Caco-2 (cell line): ENCODE results near the gene ACTRT1. TPM values are rescaled to one million over a fixed set of nuclear protein-coding genes. Genes with fewer than 3 reads are reported as not detected.

Experiments
- Bru-seq: library from RNA; stranded (reverse); fragments of 400-500 nt; gene quantifications from one replicate; lab custom pipeline; 2021; lab: Mats Ljungman, UMichigan
- BruChase-seq, 2 experiments: library from RNA; stranded (reverse); fragments of 400-500 nt; gene quantifications; one replicate each; lab custom pipeline; 2021; lab: Mats Ljungman, UMichigan
- BruUV-seq: library from RNA; stranded (reverse); fragments of 400-500 nt; replicated peaks from 2 replicates; lab custom pipeline; 2021; lab: Mats Ljungman, UMichigan
- CTCF ChIA-PET: fragments of 300-600 bp; sonication (Branson Sonifier 250); formaldehyde crosslinking; loops from one replicate; lab custom pipeline; 2022; ENCODE audit warnings: antibody characterized with exemption; lab: Charles Lee
- POLR2A ChIA-PET: fragments of 300-600 bp; sonication (Branson Sonifier 250); formaldehyde crosslinking; loops from one replicate; lab custom pipeline; 2022; ENCODE audit warnings: antibody characterized with exemption; lab: Charles Lee
- DNase-seq, 2 experiments: peaks; one replicate each; pipeline versions ENCODE4 v3.0.0 to v3.0.0-alpha.2; 2020 to 2022
- H3K27me3 ChIP-seq: replicated peaks from 2 replicates; pipeline ENCODE4 v1.6.0; 2011; ENCODE audit warnings: low read length; ENCODE audit not compliant: control insufficient read depth, insufficient read depth
- H3K36me3 ChIP-seq: 2 replicates; pipeline ENCODE4 v1.5.1; 2011; ENCODE audit warnings: low read length; ENCODE audit not compliant: control insufficient read depth, insufficient read depth
- H3K4me1 ChIP-seq: fragments of 250-450 bp; sonication (Bioruptor Pico); 2 replicates; pipeline ENCODE4 v1.5.1; 2020; ENCODE audit warnings: mild to moderate bottlenecking
- H3K4me3 ChIP-seq: 2 replicates; pipeline ENCODE4 v1.5.1; 2011; ENCODE audit warnings: low read depth, mild to moderate bottlenecking, control low read depth, low read length
- H3K9me3 ChIP-seq: fragments of 250-450 bp; sonication (Bioruptor Pico); 2 replicates; pipeline ENCODE4 v1.5.1; 2020; ENCODE audit warnings: mild to moderate bottlenecking, moderate library complexity
- H3K27ac Mint-ChIP-seq: one replicate; pipeline ENCODE4 v1.8.0; 2022; ENCODE audit warnings: mixed read lengths; ENCODE audit not compliant: unreplicated experiment
- H3K27me3 Mint-ChIP-seq: one replicate; pipeline ENCODE4 v1.8.0; 2022; ENCODE audit warnings: mixed read lengths; ENCODE audit not compliant: insufficient read depth, unreplicated experiment
- H3K36me3 Mint-ChIP-seq: one replicate; pipeline ENCODE4 v1.8.0; 2022; ENCODE audit warnings: mild to moderate bottlenecking, mixed read lengths; ENCODE audit not compliant: insufficient read depth, unreplicated experiment
- H3K4me1 Mint-ChIP-seq: one replicate; pipeline ENCODE4 v1.8.0; 2022; ENCODE audit warnings: low read depth, mixed read lengths; ENCODE audit not compliant: unreplicated experiment
- H3K4me3 Mint-ChIP-seq: one replicate; pipeline ENCODE4 v1.8.0; 2022; ENCODE audit warnings: mild to moderate bottlenecking, moderate library complexity, mixed read lengths; ENCODE audit not compliant: unreplicated experiment
- H3K9me3 Mint-ChIP-seq: one replicate; pipeline ENCODE4 v1.8.0; 2022; ENCODE audit warnings: mixed read lengths; ENCODE audit not compliant: unreplicated experiment
- intact Hi-C: fragments of 100-400 bp; cut with micrococcal nuclease; formaldehyde crosslinking; loops from one replicate; pipeline ENCODE4 v1.10.0; 2022; ENCODE audit not compliant: unreplicated experiment
- long read RNA-seq: library from polyadenylated mRNA; stranded (forward); transcript quantifications from one replicate; pipeline ENCODE4 v2.0.0, GENCODE V29; 2022
- total RNA-seq: library from RNA; stranded (reverse); gene quantifications from 2 replicates; pipeline ENCODE4 v1.2.3, GENCODE V29; 2022
- TF ChIP-seq, protein P1 (sequence below), 2 experiments: fragments of 200-600 bp in 1 of 2; IDR thresholded peaks; 1 replicate in 1 of 2; 2 replicates in 1 of 2; pipeline versions ENCODE4 v1.5.1 to v1.8.0; 2011 to 2022; ENCODE audit warnings: antibody characterized with exemption in 1 of 2, control low read depth in 1 of 2, inconsistent platforms in 1 of 2, low read depth in 1 of 2, low read length in 1 of 2, mild to moderate bottlenecking in 1 of 2, moderate library complexity in 1 of 2; ENCODE audit not compliant: insufficient read depth in 1 of 2, severe bottlenecking in 1 of 2, unreplicated experiment in 1 of 2

ACTRT1 gene
- total RNA-seq (not detected in 2 replicates), Bru-seq, nascent RNA (not detected), BruChase-seq, experiment 1, labeled RNA remaining after a 2-hour chase (not detected), BruChase-seq, experiment 2, labeled RNA remaining after a 6-hour chase (not detected)
- long read RNA-seq = 0 reads

DNA sequence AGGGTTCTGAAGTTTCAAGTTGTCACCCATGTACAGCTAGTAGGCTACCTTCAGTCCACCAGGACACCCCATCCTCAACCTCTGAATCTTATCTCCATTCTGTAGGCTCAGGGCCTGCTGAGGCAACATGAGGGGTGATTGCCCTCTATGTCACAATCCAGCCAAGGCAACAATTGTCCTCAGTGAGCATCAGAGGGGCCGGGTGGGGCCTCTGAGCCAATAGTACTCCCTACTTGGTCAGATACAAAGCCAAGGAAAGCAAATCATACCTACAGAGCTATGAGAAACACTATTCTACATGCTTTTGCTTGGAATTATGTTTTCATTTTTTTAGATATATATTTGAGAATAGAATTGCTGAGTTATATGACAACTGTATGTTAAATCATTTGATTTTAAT is at the start of gene ACTRT1:
TSS of gene ACTRT1 (minus strand) at position 101 of the 400 bp plus-strand sequence. CDS start 197 bp downstream, outside the sequence.
- Histone ChIP-seq H3K36me3 (no peaks in the 10 kb centered on the region), H3K9me3 (no peaks in the 10 kb centered on the region), H3K27me3 (no peaks in the 10 kb centered on the region), H3K4me3 (no peak within 1 kb of the TSS), H3K4me1 (no peaks in the 10 kb centered on the region)
- Mint-ChIP-seq H3K9me3 (no peaks in the 10 kb centered on the region), H3K36me3 (no peaks in the 10 kb centered on the region), H3K27ac (no peak within 1 kb of the TSS), H3K4me1 (no peaks in the 10 kb centered on the region), H3K4me3 (no peak within 1 kb of the TSS), H3K27me3 (no peaks in the 10 kb centered on the region)
- POLR2A ChIA-PET = no interaction called here
- BruUV-seq = no TSS peak
- no peak for DNase-seq
- intact Hi-C loops = no loop called here
- TF ChIP-seq, protein P1, sequence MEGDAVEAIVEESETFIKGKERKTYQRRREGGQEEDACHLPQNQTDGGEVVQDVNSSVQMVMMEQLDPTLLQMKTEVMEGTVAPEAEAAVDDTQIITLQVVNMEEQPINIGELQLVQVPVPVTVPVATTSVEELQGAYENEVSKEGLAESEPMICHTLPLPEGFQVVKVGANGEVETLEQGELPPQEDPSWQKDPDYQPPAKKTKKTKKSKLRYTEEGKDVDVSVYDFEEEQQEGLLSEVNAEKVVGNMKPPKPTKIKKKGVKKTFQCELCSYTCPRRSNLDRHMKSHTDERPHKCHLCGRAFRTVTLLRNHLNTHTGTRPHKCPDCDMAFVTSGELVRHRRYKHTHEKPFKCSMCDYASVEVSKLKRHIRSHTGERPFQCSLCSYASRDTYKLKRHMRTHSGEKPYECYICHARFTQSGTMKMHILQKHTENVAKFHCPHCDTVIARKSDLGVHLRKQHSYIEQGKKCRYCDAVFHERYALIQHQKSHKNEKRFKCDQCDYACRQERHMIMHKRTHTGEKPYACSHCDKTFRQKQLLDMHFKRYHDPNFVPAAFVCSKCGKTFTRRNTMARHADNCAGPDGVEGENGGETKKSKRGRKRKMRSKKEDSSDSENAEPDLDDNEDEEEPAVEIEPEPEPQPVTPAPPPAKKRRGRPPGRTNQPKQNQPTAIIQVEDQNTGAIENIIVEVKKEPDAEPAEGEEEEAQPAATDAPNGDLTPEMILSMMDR (IDR thresholded peaks at IDR 0.05; ENCODE audit: insufficient read depth in 1 of 2, low read depth in 1 of 2, low read length in 1 of 2, severe bottlenecking in 1 of 2, unreplicated experiment in 1 of 2) = no peak
- CTCF ChIA-PET = interaction anchor here (0.5 kb wide), 1 partner anchor 1073 kb away, joined by 3 read pairs; no protein-coding TSS in a partner anchor

DNA sequence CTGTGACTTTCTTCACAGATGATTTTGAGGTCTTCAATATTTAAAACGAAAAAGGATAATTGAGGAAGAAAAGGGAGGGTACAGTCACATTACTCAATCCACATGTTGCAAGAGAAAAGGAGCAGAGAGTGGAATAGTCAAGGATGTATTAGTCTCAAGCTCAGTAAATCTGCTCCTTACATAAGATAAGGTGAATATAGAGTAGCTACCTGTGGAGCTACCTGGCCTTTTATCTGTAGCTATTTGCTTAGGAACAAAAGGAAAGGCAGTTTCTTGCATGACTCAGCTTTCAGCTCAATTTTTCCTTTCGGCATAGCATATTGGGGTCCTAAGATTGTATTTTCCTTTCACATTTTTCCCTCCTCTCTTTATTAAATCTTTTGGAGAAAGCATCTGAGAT is 26.3 kb upstream of the ACTRT1 start:
- Mint-ChIP-seq H3K4me1 (no peaks in the 10 kb centered on the region), H3K4me3 (no peak overlapping the region), H3K9me3 (no peaks in the 10 kb centered on the region), H3K27ac (no peak overlapping the region), H3K36me3 (no peaks in the 10 kb centered on the region), H3K27me3 (no peaks in the 10 kb centered on the region)
- Histone ChIP-seq H3K9me3 (no peaks in the 10 kb centered on the region), H3K4me1 (no peaks in the 10 kb centered on the region), H3K27me3 (no peaks in the 10 kb centered on the region), H3K4me3 (no peak overlapping the region), H3K36me3 (no peaks in the 10 kb centered on the region)
- no peak for DNase-seq
- TF ChIP-seq, protein P1 (IDR thresholded peaks at IDR 0.05; ENCODE audit: insufficient read depth in 1 of 2, low read depth in 1 of 2, low read length in 1 of 2, severe bottlenecking in 1 of 2, unreplicated experiment in 1 of 2) = no peak
- ChIA-PET CTCF (no interaction called here), POLR2A (no interaction called here)
- intact Hi-C loops = no loop called here
- no TSS peak for BruUV-seq

DNA sequence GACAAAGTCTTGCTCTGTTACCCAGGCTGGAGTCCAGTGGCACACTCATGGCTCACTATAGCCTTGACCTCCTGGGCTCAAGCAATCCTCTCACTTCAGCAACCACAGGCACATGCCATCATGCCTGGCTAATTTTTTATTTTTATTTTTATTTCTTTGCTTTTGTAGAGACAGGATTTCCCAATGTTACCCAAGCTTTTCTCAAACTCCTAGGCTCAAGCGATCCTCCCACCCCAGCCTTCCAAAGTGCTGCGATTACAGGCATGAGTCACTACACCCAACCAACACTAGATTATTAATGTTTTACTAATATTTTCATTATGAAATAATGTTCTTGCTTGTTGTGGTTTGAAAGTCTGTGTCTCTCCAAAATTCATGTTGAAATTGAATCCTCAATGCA is 5.2 kb upstream of the ACTRT1 start:
- TF ChIP-seq, protein P1 (IDR thresholded peaks at IDR 0.05; ENCODE audit: insufficient read depth in 1 of 2, low read depth in 1 of 2, low read length in 1 of 2, severe bottlenecking in 1 of 2, unreplicated experiment in 1 of 2) = no peak
- no peaks in the 10 kb centered on the region for H3K27me3 Mint-ChIP-seq
- H3K4me3 Mint-ChIP-seq = no peak overlapping the region
- H3K27ac Mint-ChIP-seq = no peak overlapping the region
- no peaks in the 10 kb centered on the region for H3K4me1 Mint-ChIP-seq
- ChIA-PET POLR2A (no interaction called here), CTCF (no interaction called here)
- no peaks in the 10 kb centered on the region for H3K4me1 ChIP-seq
- H3K27me3 ChIP-seq = no peaks in the 10 kb centered on the region
- intact Hi-C loops = no loop called here
- DNase-seq = no peak
- BruUV-seq = no TSS peak
- H3K36me3 Mint-ChIP-seq = no peaks in the 10 kb centered on the region
- no peaks in the 10 kb centered on the region for H3K9me3 ChIP-seq
- no peaks in the 10 kb centered on the region for H3K36me3 ChIP-seq
- H3K9me3 Mint-ChIP-seq = no peaks in the 10 kb centered on the region
- no peak overlapping the region for H3K4me3 ChIP-seq
